GM21825 (cell line): Measurements from ENCODE around the gene SMIM14.
"Not testable (repeated sequence)": the region's sequence is repeated elsewhere in the genome, so short reads cannot be mapped to it uniquely, and the experiment has no call there.

ENCODE experiments used
- ATAC-seq: cut with Tn5 transposase; IDR thresholded peaks from one replicate; pipeline ENCODE4 v1.9.1; 2021; ENCODE audit warnings: mild to moderate bottlenecking, moderate library complexity; ENCODE audit not compliant: unreplicated experiment

The SMIM14 gene

DNA sequence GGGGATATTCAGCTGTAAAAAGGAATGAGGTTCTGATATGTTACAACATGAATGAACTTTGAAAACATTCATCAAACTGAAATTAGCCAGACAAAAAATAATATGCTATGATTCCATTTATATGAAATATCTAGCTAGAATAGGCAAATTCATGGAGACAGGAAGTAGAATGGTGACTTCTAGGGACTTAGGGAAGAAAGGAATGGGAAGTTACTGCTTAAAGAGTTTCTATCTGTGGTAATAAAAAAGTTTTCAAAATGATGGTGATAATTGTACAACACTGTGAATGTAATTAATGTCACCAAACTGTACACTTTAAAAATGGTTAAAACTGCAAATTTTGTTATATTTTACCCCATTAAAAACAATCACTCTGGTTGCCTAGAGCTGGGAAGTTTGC is 30.2 kb downstream of the SMIM14 start:
- no peak for ATAC-seq

DNA sequence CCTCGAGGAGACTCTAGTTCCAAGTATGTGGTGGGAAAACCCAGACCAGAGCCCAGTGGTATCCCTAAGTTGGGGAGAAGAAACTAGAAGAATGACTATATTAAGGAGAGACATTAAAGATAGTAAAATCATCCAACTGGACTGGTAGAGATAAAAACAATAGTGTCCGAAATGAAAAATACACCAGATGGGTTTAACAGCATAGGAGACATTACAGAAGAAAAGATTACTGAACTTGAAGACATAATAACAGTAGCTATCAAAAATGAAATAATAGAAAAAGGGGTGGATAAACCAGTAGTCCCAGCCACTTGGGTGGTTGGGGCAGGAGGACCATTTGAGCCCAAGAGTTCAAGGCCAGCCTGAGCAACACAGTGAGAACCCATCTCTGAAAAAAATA is 31.9 kb downstream of the SMIM14 start:
- no peak for ATAC-seq

DNA sequence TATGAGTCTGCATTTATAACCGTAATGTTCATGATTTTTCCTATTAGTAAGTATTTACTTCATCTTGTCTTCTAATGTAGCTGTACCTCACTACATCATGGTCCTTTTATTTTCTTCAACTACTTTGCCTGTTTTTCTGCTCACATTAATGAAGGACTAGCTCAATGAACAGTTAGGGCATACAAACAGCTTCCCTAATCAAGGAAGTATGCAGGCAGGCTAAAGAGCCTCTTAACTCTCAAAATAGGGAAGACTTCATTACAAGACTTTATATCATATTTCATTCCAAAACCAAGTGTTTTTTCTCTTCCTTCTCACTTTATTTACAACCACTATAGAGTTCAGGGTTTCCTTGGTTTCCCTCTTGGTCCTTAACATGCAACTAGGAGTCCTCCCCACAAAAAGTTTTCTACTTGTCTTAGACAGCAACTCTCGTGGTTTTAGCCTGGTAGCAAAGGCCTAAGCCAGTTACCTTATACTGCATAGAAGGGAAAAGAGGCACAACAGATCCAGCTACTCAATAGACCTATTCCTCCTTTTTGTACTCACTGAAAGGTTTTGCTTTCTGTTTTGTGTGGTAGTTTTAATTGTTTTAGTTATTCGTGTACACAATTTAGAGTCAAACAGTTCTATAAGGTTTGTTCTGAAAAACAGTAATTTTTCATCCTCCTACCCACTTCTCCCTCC is 40.8 kb downstream of the SMIM14 start:
- no peak for ATAC-seq

DNA sequence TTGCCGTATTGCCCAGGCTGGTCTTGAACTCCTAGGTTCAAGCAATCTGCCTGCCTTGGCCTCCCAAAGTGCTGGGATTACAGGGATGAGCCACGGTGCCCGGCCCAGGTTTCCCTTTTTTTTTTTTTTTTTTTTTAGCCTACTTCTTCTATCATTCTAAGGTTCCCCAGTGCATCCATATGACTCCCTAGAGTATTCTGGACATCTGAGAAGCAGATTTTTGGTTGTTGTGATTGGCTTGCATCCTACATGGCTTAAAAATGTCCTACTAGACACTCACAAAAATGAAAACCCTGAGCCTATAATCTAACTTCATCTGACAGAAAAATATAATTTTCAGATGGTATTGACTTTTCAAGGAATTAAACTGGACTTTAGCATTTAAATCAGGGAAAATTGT is 41.7 kb downstream of the SMIM14 start:
- no peak for ATAC-seq

DNA sequence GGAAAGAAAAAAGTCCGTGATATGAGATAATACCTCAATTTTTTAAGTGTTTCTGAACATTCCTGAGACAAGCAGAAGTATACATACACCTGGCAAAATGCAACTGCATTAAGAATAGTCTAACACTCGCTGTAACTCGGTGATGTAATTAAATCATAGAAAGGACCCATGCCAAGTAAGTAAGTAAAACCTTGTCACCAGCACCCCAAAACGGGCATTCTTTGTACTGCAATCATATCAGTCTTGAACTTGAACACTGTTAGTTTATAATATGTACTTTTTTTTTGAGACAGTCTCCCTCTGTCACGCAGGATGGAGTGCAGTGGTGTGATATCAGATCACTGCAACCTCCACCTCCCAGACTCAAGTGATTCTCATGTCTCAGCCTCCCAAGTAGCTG is 47.4 kb downstream of the SMIM14 start:
- ATAC-seq, result no peak

DNA sequence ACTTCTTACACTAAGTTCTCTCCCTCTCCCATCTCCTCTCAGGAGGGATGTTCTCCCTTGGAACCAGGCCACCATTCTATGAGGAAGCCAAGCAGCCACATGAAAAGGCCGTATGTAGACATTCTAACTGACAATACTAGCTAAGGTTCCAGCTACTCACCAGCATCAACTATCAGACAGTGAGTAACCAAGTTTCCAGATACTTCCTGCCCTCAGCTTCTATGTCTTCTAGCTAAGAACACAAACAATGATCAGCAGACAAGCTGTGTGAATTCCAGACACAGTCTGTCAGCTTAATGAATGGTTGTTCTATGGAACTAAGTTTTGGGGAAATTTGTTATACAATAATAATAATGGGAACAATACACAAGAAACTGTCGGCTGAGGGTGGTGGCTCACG is 50.8 kb downstream of the SMIM14 start:
- ATAC-seq, result no peak

DNA sequence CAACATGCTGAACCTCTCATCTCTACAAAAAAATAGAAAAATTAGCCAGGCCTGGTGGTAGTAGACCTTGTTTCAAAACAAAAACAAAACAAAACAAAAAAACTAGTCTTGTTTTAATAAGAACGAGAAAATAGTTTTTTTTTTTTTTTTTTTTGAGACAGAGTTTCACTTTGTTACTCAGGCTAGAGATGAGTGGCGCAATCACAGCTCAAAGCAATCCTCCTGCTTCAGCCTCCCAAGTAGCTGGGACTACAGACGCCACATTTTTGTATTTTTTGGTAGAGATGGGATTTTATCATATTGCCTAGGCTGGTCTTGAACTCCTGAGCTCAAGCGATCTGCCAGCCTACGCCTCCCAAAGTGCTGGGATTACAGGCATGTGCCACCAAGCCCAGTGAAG is 63.7 kb downstream of the SMIM14 start:
- no peak for ATAC-seq

DNA sequence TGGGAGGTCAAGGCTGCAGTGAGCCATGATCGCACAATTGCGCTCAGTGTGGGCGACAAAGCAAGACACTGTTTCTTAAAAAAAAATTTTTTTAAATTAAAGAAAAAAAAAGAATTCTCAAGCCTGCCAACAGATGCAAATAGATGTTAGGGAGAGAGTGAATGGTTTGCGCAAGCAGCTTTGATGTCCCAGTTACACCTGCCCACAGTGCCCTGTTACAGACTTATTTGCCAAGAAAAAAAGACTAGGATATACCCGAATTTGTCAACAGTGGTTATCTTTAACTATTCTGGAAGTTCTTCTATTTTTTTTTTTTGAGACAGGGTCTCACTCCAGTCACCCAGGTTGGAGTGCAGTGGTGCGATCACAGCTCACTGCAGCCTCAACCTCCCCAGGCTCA is 67.2 kb downstream of the SMIM14 start:
- ATAC-seq, result no peak

DNA sequence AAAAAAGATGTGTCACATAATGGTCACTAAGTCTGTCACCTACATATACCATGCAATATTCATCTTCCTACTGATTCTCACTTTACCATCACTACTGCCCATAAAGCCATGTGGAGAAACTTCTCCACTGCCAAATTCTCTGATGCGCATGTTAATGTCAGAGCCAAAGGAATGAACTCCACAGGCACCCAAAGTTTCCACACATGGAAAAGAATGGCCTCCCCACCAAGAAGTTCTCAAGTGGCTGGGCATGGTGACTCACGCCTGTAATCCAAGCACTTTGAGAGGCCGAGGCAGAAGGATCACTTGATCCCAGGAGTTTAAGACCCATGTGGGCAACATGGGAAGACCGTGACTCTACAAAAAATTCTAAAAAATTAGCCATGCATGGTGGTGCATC is 67.6 kb downstream of the SMIM14 start:
- no peak for ATAC-seq

DNA sequence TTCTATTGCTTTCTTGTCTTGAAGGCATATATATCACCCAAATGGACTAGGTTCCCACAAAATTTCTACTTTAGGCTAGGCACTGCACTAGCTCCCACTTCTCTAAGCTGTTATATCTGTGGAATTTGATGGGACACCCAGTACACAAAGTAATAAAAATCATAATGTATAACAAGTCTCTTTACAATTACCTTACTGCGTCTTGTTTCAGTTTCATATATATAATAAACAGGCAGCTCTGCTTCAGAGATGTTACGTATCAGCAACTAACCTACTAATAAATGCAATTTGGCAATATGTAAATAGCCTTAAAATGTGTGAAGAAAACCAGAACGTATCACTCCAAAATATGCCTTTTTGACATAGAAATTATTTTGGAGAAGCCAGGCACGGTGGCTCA is 69.5 kb downstream of the SMIM14 start:
- ATAC-seq, result no peak

DNA sequence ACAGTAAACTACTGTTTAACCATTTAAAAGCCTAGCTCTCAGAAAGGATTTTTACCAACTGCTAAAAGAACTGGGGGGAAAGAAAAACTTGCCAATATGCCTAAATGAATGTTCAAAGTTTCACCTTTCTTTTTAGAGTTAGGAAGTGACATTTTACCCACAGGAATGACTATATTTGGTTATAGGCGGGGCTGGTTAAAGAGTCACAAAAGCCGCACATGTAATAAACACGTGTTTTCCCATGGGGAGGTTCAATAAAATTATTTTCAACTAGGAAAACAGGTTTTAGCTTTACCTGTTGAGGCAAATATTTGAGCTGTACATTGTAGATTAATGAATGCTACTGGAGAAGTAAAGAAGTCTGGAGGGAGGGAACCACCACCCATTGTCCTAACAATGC is 69.9 kb downstream of the SMIM14 start:
- ATAC-seq, result no peak

DNA sequence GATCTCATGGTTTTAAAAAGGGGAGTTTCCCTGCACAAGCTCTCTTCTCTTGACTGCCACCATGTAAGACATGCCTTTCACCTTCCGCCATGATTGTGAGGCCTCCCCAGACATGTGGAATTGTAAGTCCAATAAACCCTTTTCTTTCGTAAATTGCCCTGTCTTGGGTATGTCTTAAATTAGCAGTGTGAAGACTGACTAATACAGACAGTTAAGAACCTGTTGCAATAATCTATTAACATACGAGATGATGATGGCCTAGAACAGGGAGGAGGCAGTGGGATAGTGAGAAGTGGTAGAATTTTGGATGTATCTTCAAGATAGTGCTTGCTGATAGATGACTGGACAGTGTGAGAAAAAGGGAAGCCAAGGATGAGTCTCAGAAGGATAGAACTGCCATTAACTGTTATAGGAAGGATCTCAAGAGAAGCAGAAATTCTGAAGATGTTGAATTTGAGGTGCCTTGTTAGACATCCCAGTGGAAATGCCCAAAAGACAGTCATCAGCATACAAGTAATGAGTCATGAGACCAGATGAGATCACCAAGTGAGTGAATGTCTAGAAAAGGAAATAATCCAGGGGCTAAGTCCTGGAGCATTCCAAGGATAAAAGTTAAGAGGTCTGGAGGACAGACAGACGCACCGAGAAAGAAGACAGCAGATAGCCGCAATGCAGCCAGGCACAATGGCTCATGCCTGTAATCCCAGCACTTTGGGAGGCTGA is 72.6 kb downstream of the SMIM14 start:
- ATAC-seq, result no peak

DNA sequence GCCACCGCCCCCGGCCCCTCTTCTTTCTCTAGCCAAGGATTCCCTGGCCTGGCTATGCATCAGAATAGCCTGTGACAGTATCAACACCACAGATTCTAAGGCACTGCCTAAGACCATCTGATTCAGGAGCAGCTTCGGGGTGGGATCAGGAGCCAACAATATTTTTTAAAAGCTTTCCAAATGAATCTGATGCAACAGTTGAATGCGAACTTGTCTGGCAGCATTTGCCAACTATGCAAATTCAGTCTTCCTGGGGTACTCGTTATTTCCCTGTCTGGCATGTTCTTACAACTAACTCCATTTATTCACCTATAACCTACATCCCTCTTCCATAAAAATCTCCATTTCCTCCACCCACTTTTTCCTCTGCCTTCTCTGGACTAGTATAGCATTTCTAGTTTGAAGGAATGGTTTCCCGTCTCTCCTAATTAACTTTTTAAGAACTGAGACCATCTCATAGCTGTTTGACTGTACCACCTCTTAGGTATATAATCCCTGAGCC is 75.3 kb downstream of the SMIM14 start:
- no peak for ATAC-seq

DNA sequence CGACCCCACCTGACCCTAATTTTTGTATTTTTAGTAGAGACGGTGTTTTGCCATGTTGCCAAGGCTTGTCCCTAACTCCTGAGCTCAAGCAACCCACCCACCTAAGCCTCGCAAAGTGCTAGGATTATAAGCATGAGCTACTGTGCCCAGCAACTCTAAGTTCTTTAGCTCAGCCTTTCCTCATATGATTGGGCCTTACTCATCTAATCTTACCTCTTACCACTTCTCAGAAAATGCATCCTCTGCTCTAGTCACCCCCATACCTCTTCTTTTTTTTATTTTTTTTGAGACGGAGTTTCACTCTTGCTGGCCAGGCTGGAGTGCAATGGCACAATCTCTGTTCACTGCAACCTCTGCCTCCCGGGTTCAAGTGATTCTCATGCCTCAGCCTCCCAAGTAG is 75.9 kb downstream of the SMIM14 start:
- ATAC-seq, result no peak

DNA sequence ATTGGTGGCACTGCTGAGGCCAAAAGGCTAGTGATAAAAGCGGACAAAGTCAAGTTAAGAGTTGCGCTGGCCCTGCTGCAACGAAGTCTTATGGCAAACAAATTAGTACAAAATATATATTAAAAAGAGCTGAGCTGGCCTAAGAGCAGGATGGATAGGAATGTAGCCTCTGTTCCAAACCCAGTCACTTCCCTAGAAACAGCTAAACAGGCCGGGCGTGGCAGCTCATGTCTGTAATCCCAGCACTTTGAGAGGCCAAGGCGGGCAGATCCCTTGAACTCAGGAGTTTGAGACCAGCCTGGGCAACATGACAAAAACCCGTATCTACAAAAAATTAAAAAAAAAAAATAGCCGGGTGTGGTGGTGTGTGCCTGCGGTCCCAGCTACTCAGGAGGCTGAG is 79.0 kb downstream of the SMIM14 start:
- no peak for ATAC-seq

DNA sequence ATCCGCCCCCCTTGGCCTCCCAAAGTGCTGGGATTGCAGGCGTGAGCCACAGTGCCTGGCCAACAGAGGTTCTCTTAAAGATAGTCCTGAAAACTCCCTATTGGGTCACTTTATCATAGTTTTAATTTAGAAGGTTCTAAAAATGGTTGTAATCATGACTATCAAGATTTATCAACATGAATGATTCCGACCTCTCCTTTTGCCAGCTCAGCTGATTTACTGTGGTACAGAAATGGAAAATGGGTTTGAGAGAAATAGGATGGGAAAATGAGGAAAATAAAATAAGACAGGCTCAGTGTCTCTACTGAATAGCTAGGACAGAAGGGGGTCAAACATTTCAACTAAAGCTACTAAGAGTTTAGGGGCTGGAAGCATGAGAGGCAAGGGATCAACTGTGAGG is 83.2 kb downstream of the SMIM14 start:
- ATAC-seq, result no peak

DNA sequence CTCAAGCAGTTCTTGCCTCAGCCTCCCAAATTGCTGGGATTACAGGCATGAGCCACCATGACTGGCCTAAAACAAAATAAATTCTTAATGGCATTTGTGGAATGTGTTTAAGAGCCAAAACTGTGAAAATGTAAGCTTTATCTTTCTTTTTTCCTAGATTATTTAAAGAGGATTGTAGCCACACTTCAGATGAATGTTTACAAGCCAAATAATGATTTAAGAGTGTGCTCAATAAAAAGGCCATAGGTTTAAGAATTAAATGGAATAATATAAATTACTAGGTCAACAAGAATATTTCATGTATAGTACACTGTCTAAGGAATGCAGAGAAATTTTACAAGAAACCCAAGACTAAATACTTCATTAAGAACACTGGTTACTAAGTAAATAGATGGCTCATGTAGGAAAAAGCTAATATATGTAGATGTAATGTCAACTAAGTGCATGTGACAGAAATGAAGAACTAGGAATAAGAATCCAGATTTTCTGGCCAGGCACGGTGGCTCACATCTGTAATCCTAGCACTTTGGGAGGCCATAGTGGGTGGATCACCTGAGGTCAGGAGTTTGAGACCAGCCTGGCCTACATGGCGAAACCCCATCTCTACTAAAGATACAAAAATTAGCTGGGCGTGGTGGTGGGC is 90.1 kb downstream of the SMIM14 start:
- no peak for ATAC-seq

DNA sequence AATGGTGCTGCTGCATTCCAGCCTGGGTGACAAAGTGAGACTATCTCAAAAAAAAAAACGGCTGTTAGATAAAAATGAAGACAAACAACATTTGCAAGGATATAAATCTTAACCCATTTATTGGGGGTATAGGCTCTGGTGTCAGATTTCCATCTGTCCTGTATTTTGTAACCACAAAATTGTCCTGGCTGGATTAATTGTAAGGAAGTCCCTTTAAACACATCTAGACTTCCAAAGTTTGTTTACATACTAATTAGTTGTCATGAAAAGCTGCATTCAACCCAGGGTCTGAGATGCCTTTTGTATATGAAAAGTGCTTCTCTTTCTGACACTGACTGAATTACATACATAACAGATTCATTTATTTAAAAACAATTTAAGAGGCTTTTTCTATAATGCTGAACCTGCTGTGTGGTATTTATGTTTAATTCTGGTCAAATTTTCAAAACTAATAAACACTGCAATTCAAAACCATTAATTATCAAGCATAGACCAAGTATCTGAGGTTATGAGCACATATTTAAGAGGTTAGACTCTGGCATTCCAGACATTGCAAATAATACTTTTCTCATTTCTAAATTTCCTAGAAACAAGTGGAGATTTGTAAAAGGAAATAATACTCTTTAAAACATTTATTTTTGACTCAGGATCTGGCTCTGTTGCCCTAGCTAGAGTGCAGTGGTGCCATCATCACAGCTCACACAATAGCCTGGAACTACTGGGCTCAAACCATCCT is 93.9 kb downstream of the SMIM14 start:
- ATAC-seq, result no peak

DNA sequence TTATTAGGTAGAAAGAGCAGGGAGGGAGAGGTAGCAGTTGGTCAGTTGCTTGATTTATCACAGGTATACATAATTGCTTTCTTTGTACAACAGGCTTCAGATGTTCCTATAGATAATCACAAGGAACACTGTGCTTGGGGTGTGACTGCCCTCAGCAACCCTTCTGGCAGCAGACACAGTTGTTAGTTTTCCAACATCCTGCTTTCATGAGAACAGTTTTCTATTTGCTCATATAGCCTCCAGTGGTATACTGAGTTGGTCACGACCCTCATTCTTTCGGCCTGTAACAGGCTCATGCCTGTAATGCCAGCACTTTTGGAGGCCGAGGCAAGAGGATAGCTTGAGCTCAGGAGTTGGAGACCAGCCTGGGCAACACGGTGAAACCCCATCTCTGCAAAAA is 94.6 kb downstream of the SMIM14 start:
- ATAC-seq, result not testable (repeated sequence)

DNA sequence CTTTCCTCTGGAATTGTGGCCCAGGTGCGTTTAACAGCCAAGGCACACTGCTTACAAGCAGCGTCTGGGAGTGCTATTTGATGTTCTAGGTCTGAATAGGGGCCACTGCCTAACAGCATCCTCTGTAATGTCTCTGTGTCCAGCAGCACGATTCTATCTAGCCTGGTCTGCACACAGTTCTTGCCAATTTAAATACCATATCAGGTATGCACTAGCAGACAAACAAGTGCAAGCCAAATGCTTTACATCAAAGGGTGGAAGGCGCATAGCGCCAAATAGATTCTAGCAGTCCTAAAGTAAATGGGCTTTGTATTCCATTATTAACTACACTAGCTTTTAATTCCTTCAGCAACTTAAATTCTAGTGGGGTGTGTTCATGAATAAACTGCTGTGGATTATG is 95.6 kb downstream of the SMIM14 start:
- no peak for ATAC-seq

DNA sequence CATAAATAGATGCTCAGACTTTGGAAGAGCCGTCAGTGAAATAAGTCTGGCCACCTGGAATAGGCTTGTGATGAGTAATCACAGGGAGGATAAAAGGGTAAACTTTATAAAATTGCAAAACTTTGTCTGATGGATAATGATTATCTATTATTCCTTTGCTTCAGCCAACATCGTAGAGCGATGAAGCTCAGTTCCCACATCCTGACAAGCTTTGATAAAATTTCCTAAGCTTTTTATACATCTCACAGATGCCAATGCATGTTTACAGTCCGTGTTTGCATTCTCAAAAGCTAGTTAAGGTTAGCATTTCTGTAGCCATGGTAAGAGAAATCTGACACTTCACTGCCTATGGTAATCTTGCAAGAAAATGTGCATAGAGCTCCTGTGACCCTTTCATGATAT is 96.1 kb downstream of the SMIM14 start:
- ATAC-seq, result no peak
